KOPT-K1 (cell line): ENCODE data around the gene KIAA1671.
"Not testable (repeated sequence)": the region's sequence is repeated elsewhere in the genome, so short reads cannot be mapped to it uniquely, and the experiment has no call there.

Experiments
- H3K27ac ChIP-seq: fragments of 200-600 bp; sonication (generic); 2 replicates; pipeline ENCODE4 v1.5.1; 2016; ENCODE audit warnings: antibody characterized with exemption, mild to moderate bottlenecking, low read depth, low read length; ENCODE audit not compliant: poor library complexity, severe bottlenecking
- H3K36me3 ChIP-seq: fragments of 200-600 bp; sonication (generic); 2 replicates; pipeline ENCODE4 v1.5.1; 2017; ENCODE audit warnings: antibody characterized with exemption, mild to moderate bottlenecking, low read length, moderate library complexity; ENCODE audit not compliant: insufficient read depth
- H3K9me3 ChIP-seq: fragments of 200-600 bp; sonication (generic); 2 replicates; pipeline ENCODE4 v1.5.1; 2017; ENCODE audit warnings: antibody characterized with exemption, low read length, mild to moderate bottlenecking; ENCODE audit not compliant: insufficient read depth, poor library complexity, severe bottlenecking

Gene KIAA1671

DNA sequence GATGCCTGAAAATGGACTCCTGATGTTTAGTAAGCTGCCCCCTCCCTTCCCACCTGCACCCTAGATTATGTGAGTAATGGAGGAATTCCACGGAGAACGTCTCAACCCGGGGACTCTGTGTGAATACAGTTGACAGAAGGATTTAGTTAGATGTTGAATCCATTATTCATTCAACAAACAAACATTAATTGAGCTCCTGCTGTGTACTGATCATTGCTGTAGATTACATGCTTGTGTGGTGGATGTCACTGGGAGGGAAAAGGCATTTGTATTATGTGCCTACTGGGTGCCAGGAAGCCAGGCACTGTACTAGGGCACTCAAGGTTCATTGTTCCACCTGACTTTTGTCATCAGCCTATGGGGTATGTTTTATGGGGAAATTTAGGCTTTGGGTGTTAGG is 224.3 kb downstream of the KIAA1671 start:
- no peaks in the 10 kb centered on the region for H3K36me3 ChIP-seq
- H3K9me3 ChIP-seq = peaks cover 9% of the 10 kb centered on the region
- no peak overlapping the region for H3K27ac ChIP-seq

DNA sequence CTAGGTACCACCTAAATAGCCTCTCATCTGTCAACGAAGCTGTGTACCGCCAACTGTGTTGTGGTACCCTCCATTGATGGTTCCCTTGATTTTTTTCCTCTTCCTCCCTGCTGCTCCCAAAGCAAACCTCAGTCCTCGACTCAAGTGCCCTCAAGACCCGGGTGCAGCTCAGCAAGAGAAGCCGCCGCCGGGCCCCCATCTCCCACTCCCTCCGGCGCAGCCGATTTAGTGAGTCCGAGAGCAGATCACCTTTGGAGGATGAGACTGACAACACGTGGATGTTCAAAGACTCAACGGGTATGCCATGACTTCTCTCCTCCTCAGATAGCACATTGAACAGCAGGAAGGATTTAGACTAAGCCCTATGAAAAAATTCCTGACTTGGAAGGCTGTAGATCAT is 224.7 kb downstream of the KIAA1671 start:
- Histone ChIP-seq H3K9me3 (peaks cover 9% of the 10 kb centered on the region), H3K27ac (no peak overlapping the region), H3K36me3 (no peaks in the 10 kb centered on the region)

DNA sequence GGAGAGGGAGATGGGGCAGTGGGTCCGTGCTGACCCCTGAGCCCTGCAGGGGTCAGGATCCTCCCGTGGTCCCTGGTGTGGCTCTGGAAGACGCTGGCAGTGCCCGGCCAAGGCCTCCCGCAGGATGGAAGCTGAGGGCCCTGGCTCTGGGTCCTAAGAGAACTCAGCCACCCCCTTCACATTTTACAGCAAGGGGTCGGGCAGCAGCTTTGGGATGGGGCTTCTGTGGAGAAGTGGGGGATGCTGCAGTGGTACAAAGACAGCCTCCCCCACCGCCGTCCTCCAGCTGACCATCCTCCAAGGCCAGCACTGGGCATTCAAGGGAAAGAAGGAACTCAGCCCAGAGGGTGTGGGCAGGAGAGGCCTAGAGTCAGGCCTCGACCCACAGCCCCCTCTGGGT is 225.4 kb downstream of the KIAA1671 start:
- Histone ChIP-seq H3K27ac (no peak overlapping the region), H3K9me3 (peaks cover 9% of the 10 kb centered on the region), H3K36me3 (no peaks in the 10 kb centered on the region)

DNA sequence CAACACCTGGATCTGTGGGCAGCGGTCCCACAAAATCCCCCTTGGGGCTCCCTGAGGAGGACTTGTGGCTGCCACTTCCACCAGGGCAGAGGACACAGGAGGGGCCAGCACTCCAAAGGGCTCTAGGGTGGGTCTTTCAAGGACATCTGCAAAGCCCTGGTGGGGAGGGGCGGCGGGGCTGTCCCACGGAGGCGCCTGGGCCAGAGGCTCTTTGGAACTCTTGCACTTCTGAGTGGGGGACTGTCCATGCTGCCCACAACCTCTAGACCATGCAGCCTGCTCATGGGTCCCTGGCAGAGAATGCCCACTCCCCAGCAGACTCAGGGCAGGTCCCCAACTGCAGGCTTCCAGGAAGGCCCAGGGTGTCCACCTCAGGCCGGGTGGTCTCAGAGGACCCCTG is 225.8 kb downstream of the KIAA1671 start:
- not testable (repeated sequence) for H3K9me3 ChIP-seq, H3K36me3 ChIP-seq, H3K27ac ChIP-seq

GRCh38 chr22:25178869-25179631 is 226.5 kb downstream of the KIAA1671 start:
- H3K9me3 ChIP-seq, H3K27ac ChIP-seq, H3K36me3 ChIP-seq: not testable (repeated sequence)

- H3K36me3 ChIP-seq = no peaks in the 10 kb centered on the region
Observed at GRCh38 chr22:25182131-25183110, 229.9 kb downstream of the KIAA1671 start.

DNA sequence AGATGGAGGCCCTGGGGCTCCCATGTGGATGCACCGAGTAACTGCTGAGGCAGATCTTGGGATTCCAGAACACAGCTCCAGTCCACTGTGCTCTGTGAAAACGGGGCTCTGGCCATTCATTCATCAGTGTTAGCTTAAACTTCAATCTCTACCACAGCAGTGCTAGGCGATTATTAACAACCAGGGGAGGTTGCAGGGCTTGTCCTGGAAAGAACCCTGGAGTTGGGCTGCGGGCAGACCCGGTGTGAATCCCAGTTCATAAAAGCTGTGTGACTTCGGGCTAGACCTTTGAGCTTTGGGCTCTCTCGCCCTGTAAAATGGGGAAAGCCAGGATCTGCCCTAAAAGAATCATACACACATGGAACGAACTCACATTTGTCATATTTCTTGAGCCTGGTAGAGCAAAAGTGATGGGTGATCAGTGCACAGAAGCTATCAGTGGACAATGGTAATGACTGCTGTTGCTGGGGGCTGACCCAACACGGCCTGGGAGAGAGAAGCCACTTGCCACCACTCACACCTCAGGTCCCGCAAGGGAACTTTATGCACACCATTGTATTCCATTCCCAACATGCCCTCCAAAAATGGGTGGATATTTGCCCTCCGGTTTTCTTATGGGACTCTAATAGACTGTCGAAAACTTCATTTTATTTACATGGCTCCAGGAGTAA is 231.6 kb downstream of the KIAA1671 start:
- no peaks in the 10 kb centered on the region for H3K36me3 ChIP-seq
- peaks cover 9% of the 10 kb centered on the region for H3K9me3 ChIP-seq
- no peak overlapping the region for H3K27ac ChIP-seq

More at GRCh38 chr22:25182131-25183110, 229.9 kb downstream of the KIAA1671 start:
- peaks cover 9% of the 10 kb centered on the region for H3K9me3 ChIP-seq
- H3K27ac ChIP-seq = no peak overlapping the region

DNA sequence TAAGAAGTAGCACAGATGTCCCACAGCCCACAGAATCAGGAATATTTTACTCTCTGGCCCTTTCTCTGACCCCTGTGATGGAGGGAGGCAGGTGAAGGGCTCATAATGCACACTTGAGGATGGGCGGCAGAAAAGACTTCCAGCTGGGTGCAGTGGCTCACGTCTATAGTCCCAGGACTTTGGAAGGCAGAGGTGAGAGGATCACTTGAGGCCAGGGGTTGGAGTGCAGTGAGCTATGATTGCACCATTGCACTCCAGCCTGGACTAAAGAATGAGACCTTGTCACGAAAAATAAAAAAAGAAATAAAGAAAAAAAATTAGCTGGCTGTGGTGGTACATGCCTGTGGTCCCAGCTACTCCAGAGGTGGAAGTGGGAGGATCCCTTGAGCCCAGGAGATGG is 233.6 kb downstream of the KIAA1671 start:
- Histone ChIP-seq H3K9me3 (no peaks in the 10 kb centered on the region), H3K27ac (no peak overlapping the region), H3K36me3 (no peaks in the 10 kb centered on the region)

DNA sequence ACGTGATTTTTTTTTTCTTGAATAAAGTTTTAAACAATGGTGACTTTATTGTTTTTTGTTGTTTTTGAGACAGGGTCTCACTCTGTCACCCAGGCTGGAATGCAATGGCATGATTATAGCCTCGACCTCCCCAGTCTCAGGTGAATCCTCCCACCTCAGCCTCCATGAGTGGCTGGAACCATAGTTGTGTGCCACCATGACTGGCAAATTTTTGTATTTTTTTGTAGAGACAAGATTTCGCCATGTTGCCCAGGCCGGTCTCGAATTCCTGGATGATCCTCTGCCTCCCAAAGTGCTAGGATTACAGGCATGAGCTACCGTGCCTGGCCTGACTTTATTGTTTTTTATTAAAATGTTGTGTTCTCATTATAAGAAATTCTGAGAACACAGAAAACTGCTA is 235.0 kb downstream of the KIAA1671 start:
- no peak overlapping the region for H3K27ac ChIP-seq
- H3K36me3 ChIP-seq = no peaks in the 10 kb centered on the region
- no peaks in the 10 kb centered on the region for H3K9me3 ChIP-seq

DNA sequence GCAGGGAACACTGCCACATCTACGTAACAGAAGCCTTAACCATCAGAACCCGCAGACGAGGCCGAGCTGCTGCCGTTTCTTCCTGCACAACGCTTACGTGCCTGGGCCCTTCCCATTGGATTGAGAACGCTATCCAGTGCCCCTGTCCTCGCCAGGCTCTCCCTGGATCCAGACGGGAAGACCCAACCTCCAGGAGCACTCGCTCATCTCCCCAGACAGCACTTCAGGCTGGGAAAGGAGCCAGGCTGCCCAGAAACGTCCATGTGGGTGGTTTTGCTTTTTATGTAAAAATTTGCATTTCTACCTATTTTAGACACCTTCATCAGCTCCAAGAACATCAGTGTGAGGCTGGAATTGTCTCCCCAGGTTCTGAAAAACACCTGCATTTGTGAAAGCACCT is 239.9 kb downstream of the KIAA1671 start:
- H3K36me3 ChIP-seq = no peaks in the 10 kb centered on the region
- H3K9me3 ChIP-seq = no peaks in the 10 kb centered on the region
- no peak overlapping the region for H3K27ac ChIP-seq

DNA sequence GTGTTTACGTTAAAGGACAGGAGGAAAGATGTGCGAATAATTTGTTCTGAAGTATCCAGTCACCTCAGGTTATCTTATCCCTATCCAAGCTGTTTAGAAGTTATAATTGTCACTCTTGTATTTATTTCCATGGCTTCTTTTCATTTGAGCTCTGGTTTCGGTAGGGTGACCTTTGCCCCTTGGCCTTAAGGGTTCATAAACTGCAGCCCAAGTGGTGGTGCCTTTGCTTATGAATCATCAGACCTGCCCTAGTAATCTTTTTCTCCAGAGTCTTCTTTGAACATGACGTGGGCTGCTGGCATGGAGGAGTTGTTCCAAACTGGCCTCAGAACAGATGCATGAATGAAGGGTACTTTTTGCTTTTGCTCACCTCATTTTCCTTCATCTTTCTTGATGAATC is 240.6 kb downstream of the KIAA1671 start:
- H3K36me3 ChIP-seq = no peaks in the 10 kb centered on the region

GRCh38 chr22:25193548-25193947 is 241.0 kb downstream of the KIAA1671 start:
- no peaks in the 10 kb centered on the region for H3K9me3 ChIP-seq
- H3K27ac ChIP-seq = no peak overlapping the region
- no peaks in the 10 kb centered on the region for H3K36me3 ChIP-seq

More for the DNA sequence above, 240.6 kb downstream of the KIAA1671 start:
- no peaks in the 10 kb centered on the region for H3K9me3 ChIP-seq
- no peak overlapping the region for H3K27ac ChIP-seq

DNA sequence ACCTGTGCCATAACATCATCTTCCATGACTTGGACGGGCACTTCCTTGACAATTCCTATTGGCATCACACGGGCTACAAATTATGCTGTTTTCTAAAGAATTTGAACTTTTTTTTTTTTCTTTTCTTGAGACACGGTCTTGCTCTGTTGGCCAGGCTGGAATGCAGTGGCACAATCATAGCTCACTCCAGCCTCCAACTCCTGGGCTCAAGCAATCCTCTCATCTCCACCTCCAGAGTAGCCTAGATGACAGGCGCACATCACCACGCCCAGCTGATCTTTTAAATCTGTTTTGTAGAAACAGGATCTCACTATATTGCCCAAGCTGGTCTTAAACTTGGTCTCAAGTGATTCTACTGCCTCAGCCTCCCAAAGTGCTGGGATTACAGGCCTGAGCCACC is 243.8 kb downstream of the KIAA1671 start:
- no peak overlapping the region for H3K27ac ChIP-seq
- H3K9me3 ChIP-seq = no peaks in the 10 kb centered on the region

GRCh38 chr22:25197340-25197739 is 244.8 kb downstream of the KIAA1671 start:
- H3K36me3 ChIP-seq = no peaks in the 10 kb centered on the region
- no peaks in the 10 kb centered on the region for H3K9me3 ChIP-seq
- no peak overlapping the region for H3K27ac ChIP-seq

More for the DNA sequence above, 243.8 kb downstream of the KIAA1671 start:
- H3K36me3 ChIP-seq = no peaks in the 10 kb centered on the region
